Spleen (tissue), 7 donors: ENCODE measurements around the gene GUCY2C.

Experiments
- CTCF ChIP-seq, 11 experiments: fragments of 200-600 bp in 7 of 11; fragments of 450-650 bp in 4 of 11; sonication (generic) in 4 of 11; IDR thresholded peaks in 8 of 11; conservative IDR thresholded peaks in 3 of 11; 1 replicate in 7 of 11; 2 replicates in 4 of 11; pipeline versions ENCODE4 v1.4.0 to v1.8.0; 2016 to 2021; ENCODE audit warnings: antibody characterized with exemption in 11 of 11, inconsistent platforms in 4 of 11, mild to moderate bottlenecking in 1 of 11
- POLR2AphosphoS5 ChIP-seq, 3 donors: sonication (generic); formaldehyde crosslinking; IDR thresholded peaks; one replicate each; pipeline ENCODE4 v1.5.1; 2017; ENCODE audit warnings: antibody characterized with exemption in 3 of 3
- donor health status: DM: no; HTN: no; CAD: no; lungs with moderate emphysema.
- donor health status: DM: no; HTN: no; CAD: no.
- donor health status: DM: no; HTN: no; CAD: no.

GRCh38 chr12:14643251-14643650 lies 53.1 kb downstream of the GUCY2C start:
- no peak for TF ChIP-seq CTCF (IDR thresholded peaks at IDR 0.05 in 8 of 11, conservative IDR thresholded peaks at IDR 0.05 in 3 of 11)
- no peak for TF ChIP-seq POLR2AphosphoS5 (IDR thresholded peaks at IDR 0.05)
